HCT116 (cell line): ENCODE measurements around the gene MAP3K8. TPM values are rescaled to one million over a fixed set of nuclear protein-coding genes. Genes with fewer than 3 reads are reported as not detected.

Experiments used
- ATAC-seq: fragments of 200-7000 bp; cut with Tn5 transposase; 2 replicates; pipeline ENCODE4 v1.9.1; 2020; ENCODE audit warnings: mild to moderate bottlenecking, moderate library complexity
- BruUV-seq: library from RNA; stranded (reverse); fragments of 400-500 nt; replicated peaks from 2 replicates; lab custom pipeline; 2021; lab: Mats Ljungman, UMichigan
- CTCF ChIA-PET: fragments of 300-600 bp; sonication (Branson Sonifier 250); formaldehyde crosslinking; loops from one replicate; lab custom pipeline; 2021; ENCODE audit warnings: antibody characterized with exemption; lab: Charles Lee
- POLR2A ChIA-PET: fragments of 300-600, 350-600 bp; sonication (Branson Sonifier 250); formaldehyde crosslinking; loops from one replicate; lab custom pipeline; 2021; ENCODE audit warnings: antibody characterized with exemption; lab: Charles Lee
- RAD21 ChIA-PET, 2 experiments: fragments of 300-600 bp; sonication (Branson Sonifier 250); formaldehyde crosslinking; loops; one replicate each; lab custom pipeline; 2023; ENCODE audit warnings: low total read pairs in 2 of 2; ENCODE audit not compliant: uncharacterized antibody in 2 of 2, unreplicated experiment in 2 of 2, low non-redundant PET in 1 of 2; lab: Charles Lee
- DNase-seq: peaks from one replicate; pipeline ENCODE4 v3.0.0-alpha.2; 2010; ENCODE audit warnings: low read depth, low spot score
- H2AFZ ChIP-seq: fragments of 200-600 bp; shearing (Covaris generic), sonication (generic); 2 replicates; pipeline ENCODE4 v1.6.1; 2017; ENCODE audit warnings: low read depth, mixed run types, mixed read lengths, antibody characterized with exemption, low read length; ENCODE audit not compliant: poor library complexity, severe bottlenecking
- H3K27ac ChIP-seq: 2 replicates; pipeline ENCODE4 v1.5.1; 2012; ENCODE audit warnings: low read depth, low read length
- H3K27me3 ChIP-seq: fragments of 200-600 bp; sonication (generic); 2 replicates; pipeline ENCODE4 v1.6.1; 2016; ENCODE audit warnings: mixed run types, low read length, mixed read lengths; ENCODE audit not compliant: insufficient read depth
- H3K36me3 ChIP-seq, 2 experiments: fragments of 200-500 bp in 1 of 2; fragments of 200-600 bp in 1 of 2; sonication (Bioruptor generic) in 1 of 2; sonication (generic) in 1 of 2; 2 replicates each; pipeline versions ENCODE4 v1.5.1 to v1.6.1; 2014 to 2016; ENCODE audit warnings: low read length in 2 of 2, inconsistent platforms in 1 of 2, mixed read lengths in 1 of 2, mixed run types in 1 of 2; ENCODE audit not compliant: insufficient read depth in 2 of 2, control insufficient read depth in 1 of 2
- H3K4me1 ChIP-seq, 2 experiments: fragments of 200-600 bp in 1 of 2; sonication (generic) in 1 of 2; 2 replicates each; pipeline versions ENCODE4 v1.5.1 to v1.6.1; 2012 to 2017; ENCODE audit warnings: low read length in 2 of 2, inconsistent platforms in 1 of 2, mild to moderate bottlenecking in 1 of 2, mixed read lengths in 1 of 2, mixed run types in 1 of 2, moderate library complexity in 1 of 2; ENCODE audit not compliant: insufficient read depth in 2 of 2, control insufficient read depth in 1 of 2
- H3K4me2 ChIP-seq: fragments of 200-600 bp; sonication (generic); 2 replicates; pipeline ENCODE4 v1.6.1; 2017; ENCODE audit warnings: mixed run types, low read length, mixed read lengths
- H3K4me3 ChIP-seq, 2 experiments: fragments of 200-600 bp in 1 of 2; sonication (generic) in 1 of 2; replicated peaks in 1 of 2; 2 replicates each; pipeline ENCODE4 v1.5.1; 2011 to 2016; ENCODE audit warnings: low read length in 2 of 2, control low read depth in 1 of 2, low read depth in 1 of 2, mild to moderate bottlenecking in 1 of 2, mixed read lengths in 1 of 2, mixed run types in 1 of 2
- H3K79me2 ChIP-seq: fragments of 200-600 bp; sonication (generic); 2 replicates; pipeline ENCODE4 v1.6.1; 2017; ENCODE audit warnings: mild to moderate bottlenecking, mixed run types, low read length, moderate library complexity, mixed read lengths; ENCODE audit not compliant: insufficient read depth
- H3K9ac ChIP-seq: fragments of 200-600 bp; sonication (generic); 2 replicates; pipeline ENCODE4 v1.6.1; 2016; ENCODE audit warnings: low read length, mixed read lengths
- H3K9me2 ChIP-seq: fragments of 200-600 bp; sonication (generic), shearing (Covaris generic); 2 replicates; pipeline ENCODE4 v1.6.1; 2017; ENCODE audit warnings: mixed run types, mild to moderate bottlenecking, moderate library complexity; ENCODE audit not compliant: insufficient read depth
- H3K9me3 ChIP-seq, 2 experiments: fragments of 200-500 bp in 1 of 2; fragments of 200-600 bp in 1 of 2; sonication (Bioruptor generic) in 1 of 2; sonication (generic) in 1 of 2; 2 replicates each; pipeline ENCODE4 v1.6.1; 2014 to 2017; ENCODE audit warnings: low read length in 2 of 2, mixed read lengths in 2 of 2, inconsistent platforms in 1 of 2, low read depth in 1 of 2, mild to moderate bottlenecking in 1 of 2, mixed run types in 1 of 2, moderate library complexity in 1 of 2; ENCODE audit not compliant: control insufficient read depth in 1 of 2, insufficient read depth in 1 of 2
- H4K20me1 ChIP-seq: fragments of 200-600 bp; sonication (generic), shearing (Covaris generic); 2 replicates; pipeline ENCODE4 v1.6.1; 2017; ENCODE audit warnings: mixed run types, mild to moderate bottlenecking, moderate library complexity; ENCODE audit not compliant: insufficient read depth
- ATF3 ChIP-seq: IDR thresholded peaks from 2 replicates; pipeline ENCODE4 v1.6.1; 2012
- CTCF ChIP-seq, 3 experiments: fragments of 200-600 bp in 1 of 3; sonication (generic) in 1 of 3; IDR thresholded peaks in 2 of 3; conservative IDR thresholded peaks in 1 of 3; 2 replicates each; pipeline ENCODE4 v1.5.1; 2012 to 2017; ENCODE audit warnings: low read depth in 2 of 3, low read length in 2 of 3, antibody characterized with exemption in 1 of 3, borderline replicate concordance in 1 of 3, control low read depth in 1 of 3, mild to moderate bottlenecking in 1 of 3, mixed read lengths in 1 of 3, mixed run types in 1 of 3, moderate library complexity in 1 of 3; ENCODE audit not compliant: insufficient read depth in 1 of 3
- JUND ChIP-seq: IDR thresholded peaks from 2 replicates; pipeline ENCODE4 v1.6.1; 2012
- MAX ChIP-seq: IDR thresholded peaks from 2 replicates; pipeline ENCODE4 v1.6.1; 2012
- POLR2A ChIP-seq: IDR thresholded peaks from 2 replicates; pipeline ENCODE4 v1.7.0; 2011; ENCODE audit warnings: borderline replicate concordance; ENCODE audit not compliant: insufficient read depth, insufficient read length; ENCODE audit errors: extremely low read depth
- SIN3A ChIP-seq: IDR thresholded peaks from 2 replicates; pipeline ENCODE4 v1.6.1; 2012; ENCODE audit warnings: low read depth
- SP1 ChIP-seq: IDR thresholded peaks from 2 replicates; pipeline ENCODE4 v1.6.1; 2012; ENCODE audit warnings: low read depth
- SRF ChIP-seq: IDR thresholded peaks from 2 replicates; pipeline ENCODE4 v1.6.1; 2012; ENCODE audit warnings: low read depth
- YY1 ChIP-seq: IDR thresholded peaks from 2 replicates; pipeline ENCODE4 v1.6.1; 2011; ENCODE audit warnings: low read length, low read depth, moderate library complexity, mild to moderate bottlenecking; ENCODE audit not compliant: insufficient replicate concordance; ENCODE audit errors: extremely low read depth
- ZBTB33 ChIP-seq: IDR thresholded peaks from 2 replicates; pipeline ENCODE4 v1.6.1; 2011; ENCODE audit warnings: mild to moderate bottlenecking, low read length, moderate library complexity; ENCODE audit not compliant: insufficient replicate concordance; ENCODE audit errors: extremely low read depth
- ZNF274 ChIP-seq: fragments of 200-500 bp; sonication (Bioruptor generic); IDR thresholded peaks from 2 replicates; pipeline ENCODE4 v1.6.1; 2014; ENCODE audit warnings: mild to moderate bottlenecking, low read depth, low read length, inconsistent platforms
- intact Hi-C: fragments of 100-400 bp; cut with micrococcal nuclease; formaldehyde crosslinking; loops from 2 replicates; pipeline ENCODE4 v1.10.0; 2022
- total RNA-seq: library from RNA; stranded (reverse); gene quantifications from one replicate; pipeline ENCODE4 v1.2.1, GENCODE V29; 2021; ENCODE audit not compliant: unreplicated experiment

MAP3K8 gene
- total RNA-seq, 1 experiment from 2014 or later, result 4.5 TPM

- H2AFZ ChIP-seq, result no peak overlapping the region
- no peak for DNase-seq
- H3K79me2 ChIP-seq, result no peaks in the 10 kb centered on the region
- ChIA-PET CTCF (interaction anchor here (2.1 to 2.8 kb wide), 2 partner anchors 200 to 249 kb away, joined by 6 to 31 read pairs; no protein-coding TSS in a partner anchor), POLR2A (no interaction called here), RAD21 (interaction anchor here in 1 of 2 experiments (2.3 kb wide), 1 partner anchor 200 kb away, joined by 10 read pairs; no protein-coding TSS in a partner anchor)
- H3K4me2 ChIP-seq, result no peak overlapping the region
- no peaks in the 10 kb centered on the region for H3K36me3 ChIP-seq
- H3K9me2 ChIP-seq, result no peaks in the 10 kb centered on the region
- H3K27me3 ChIP-seq, result no peaks in the 10 kb centered on the region
- no peak overlapping the region for H3K4me3 ChIP-seq
- no peaks in the 10 kb centered on the region for H4K20me1 ChIP-seq
- no TSS peak for BruUV-seq
- peaks cover 17 to 31% of the 10 kb centered on the region in 2 experiments for H3K4me1 ChIP-seq
- ATAC-seq, result no peak
- intact Hi-C loops, result loop anchor here (5.0 kb wide), 2 partner anchors 141 to 246 kb away; no protein-coding TSS in a partner anchor
- H3K9ac ChIP-seq, result no peak overlapping the region
- H3K27ac ChIP-seq, result no peak overlapping the region
- peaks cover 0 to 9% of the 10 kb centered on the region in 2 experiments; a peak in 1 of 4 replicates for H3K9me3 ChIP-seq
- no peak for TF ChIP-seq CTCF (IDR thresholded peaks at IDR 0.05 in 2 of 3, conservative IDR thresholded peaks at IDR 0.05 in 1 of 3; ENCODE audit: borderline replicate concordance in 1 of 3, insufficient read depth in 1 of 3, low read depth in 2 of 3, low read length in 2 of 3)
- TF ChIP-seq ZBTB33, result no peak
- no peak for TF ChIP-seq ZNF274
- no peak for TF ChIP-seq SP1
- TF ChIP-seq SRF, result no peak
- TF ChIP-seq SIN3A, result no peak
- no peak for TF ChIP-seq YY1
- TF ChIP-seq ATF3, result no peak
- no peak for TF ChIP-seq POLR2A
- no peak for TF ChIP-seq JUND
- no peak for TF ChIP-seq MAX
These were observed 42.7 kb upstream of the MAP3K8 start for GRCh38 chr10:30391266-30391665.
